HG02623 (cell line): Measurements from ENCODE around the gene EHBP1.

Experiments
- ATAC-seq: cut with Tn5 transposase; IDR thresholded peaks from one replicate; pipeline ENCODE4 v1.9.1; 2021; ENCODE audit warnings: moderate library complexity; ENCODE audit not compliant: unreplicated experiment

The EHBP1 gene

GRCh38 chr2:62812921-62813825 lies 107.7 kb downstream of the EHBP1 start:
- ATAC-seq = no peak

DNA sequence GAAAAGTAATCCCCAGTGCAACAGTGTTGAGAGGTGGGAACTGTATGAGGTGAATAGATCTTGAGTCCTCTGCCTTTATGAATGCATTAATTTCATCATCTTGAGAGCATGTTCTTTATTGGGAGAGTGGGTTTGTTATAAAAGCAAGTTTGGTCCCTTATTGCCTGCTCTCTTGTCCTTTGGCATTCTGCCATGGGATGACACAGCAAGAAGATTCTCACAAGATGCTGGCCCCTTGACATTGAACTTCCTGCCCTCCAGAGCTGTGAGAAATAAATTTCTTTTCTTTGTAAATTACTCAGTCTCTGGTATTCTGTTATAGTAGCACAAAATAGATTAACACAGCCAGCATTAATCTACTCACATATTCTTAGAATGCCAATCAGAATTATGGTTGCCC lies 108.6 kb downstream of the EHBP1 start:
- no peak for ATAC-seq

- no peak for ATAC-seq
These were observed 111.8 kb downstream of the EHBP1 start for GRCh38 chr2:62817348-62817747.

GRCh38 chr2:62817995-62818713 lies 112.6 kb downstream of the EHBP1 start:
- ATAC-seq = no peak

- no peak for ATAC-seq
These were observed 117.0 kb downstream of the EHBP1 start for GRCh38 chr2:62822549-62822948.

- no peak for ATAC-seq
These were observed 118.9 kb downstream of the EHBP1 start for GRCh38 chr2:62824388-62824787.

DNA sequence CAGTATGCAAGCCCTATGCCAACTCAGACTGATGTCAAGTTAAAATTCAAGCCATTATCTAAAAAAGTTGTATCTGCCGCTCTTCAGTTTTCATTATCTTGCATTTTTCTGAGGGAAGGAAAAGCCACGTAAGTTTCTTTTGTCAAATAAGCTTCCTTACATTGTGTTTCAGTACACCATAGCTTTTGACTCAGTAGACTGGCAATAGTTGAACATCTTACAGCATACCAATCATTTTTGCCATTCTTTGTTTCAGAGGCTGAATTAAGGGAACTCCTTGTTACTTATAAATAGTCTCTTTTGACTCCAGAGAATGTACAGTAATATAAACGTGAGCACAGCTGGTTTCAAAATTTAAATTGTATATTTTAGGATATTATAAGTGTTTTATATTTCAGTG lies 120.6 kb downstream of the EHBP1 start:
- no peak for ATAC-seq

DNA sequence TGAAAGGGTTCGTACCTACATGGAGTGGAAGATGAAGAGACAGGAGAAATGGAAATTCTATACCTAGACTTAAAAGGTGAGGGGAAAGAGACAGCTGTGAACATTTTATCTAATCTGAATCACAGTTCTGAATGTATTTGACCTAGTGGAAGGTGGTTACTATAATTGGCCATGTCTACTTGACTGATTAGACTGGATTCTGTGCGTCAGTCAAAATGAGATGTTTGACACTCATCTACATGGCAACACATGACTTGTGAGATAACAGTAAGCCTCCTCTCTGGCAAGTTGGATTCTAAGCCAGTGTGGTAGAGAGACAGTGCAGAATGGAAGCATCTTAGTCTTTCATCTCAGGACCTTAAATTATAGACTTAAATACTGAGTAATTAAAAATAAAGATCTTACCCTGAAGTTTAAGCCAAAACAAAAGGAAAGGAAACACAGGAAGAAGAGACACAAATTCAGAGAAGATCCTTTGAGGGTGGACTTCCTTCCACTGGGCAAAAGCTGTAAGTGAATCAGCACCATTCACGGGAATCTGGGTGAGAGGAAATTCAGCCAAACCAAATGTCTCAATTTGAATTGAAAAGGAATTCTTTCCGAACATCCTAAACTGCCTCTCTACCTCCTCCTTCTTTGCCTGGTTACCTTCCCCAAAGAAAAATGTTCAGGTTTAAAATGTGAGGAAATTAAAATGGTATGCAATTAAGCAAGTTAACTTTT lies 121.6 kb downstream of the EHBP1 start:
- ATAC-seq = no peak

GRCh38 chr2:62831729-62832128 lies 126.2 kb downstream of the EHBP1 start:
- no peak for ATAC-seq

- ATAC-seq = no peak
These were observed 139.0 kb downstream of the EHBP1 start for GRCh38 chr2:62844311-62845090.

DNA sequence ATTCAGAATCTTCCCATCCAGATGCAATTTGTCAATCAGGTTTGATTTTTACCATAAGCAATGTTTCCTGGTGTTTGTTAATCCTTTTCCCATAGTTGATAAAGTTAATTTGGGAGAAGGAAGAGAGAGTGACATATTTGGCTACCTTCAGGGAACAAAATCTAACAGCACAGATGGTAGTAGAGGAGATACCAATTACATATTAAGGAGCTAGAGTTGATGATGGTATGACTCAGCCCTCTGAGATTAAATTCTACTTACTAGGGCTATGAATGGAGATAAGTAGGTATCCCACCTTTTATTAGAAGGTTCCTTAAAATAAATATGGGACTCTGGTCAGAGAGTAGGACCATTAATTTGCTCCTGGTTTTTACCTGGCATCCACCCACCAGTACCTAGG lies 139.7 kb downstream of the EHBP1 start:
- ATAC-seq = no peak

DNA sequence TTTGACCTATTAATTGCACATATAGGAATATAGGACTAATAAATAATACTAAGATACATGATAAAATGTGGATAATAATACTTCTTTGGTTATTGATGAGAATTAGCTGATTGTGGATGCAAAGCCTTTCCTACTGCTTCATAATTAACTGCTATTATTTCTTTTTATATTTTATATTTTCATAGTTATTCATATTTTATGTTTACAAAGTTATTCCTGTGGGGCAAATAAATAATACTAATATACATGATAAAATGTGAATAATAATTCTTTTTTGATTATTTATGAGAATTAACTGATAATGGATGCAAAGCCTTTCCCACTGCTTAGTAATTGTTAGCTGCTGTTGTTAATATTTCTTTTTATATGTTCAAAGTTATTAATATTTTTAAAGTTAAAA lies 146.7 kb downstream of the EHBP1 start:
- no peak for ATAC-seq

DNA sequence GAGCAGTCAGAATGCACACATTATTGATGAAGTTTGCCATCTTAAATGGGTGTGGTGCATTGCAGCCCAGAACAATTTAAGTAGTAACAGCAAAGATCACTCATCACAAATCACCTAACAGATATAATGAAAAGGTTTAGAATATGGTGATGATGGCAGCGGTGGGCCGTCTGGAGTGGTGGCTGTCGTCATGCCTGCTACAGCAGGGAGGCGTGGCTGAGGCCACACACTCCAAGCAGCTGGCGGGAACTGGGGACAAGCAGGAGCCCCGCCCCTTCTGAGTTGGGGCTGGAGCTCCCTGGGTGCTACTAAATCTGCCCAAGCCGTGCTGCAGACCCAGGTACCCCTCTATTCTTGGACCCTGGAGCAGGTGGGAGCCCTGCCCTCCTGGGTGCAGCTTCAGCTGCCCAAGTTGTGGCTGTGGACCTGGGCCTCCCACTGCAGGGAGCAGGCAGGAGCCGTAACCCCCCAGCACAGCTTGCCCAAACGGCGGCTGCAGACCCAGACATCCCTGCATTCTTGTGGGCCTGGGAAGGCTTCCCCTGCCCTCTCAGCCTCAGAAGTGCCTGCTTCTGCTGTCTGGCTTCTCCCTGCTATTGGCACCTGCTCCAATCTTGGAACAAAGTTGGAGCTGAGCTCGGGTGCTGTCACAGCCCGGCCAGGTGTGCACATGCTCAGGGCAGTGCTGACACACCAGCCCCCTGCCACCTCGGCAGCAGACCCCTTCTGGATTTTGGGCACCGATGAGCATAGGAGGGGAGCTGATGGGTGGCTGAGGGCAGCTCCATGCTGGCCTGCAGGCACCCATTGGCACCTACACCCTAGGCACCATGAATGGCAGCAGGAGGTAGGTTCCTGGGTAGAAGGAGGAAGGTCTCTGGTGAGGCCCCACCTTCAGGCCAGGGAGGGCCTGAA lies 149.3 kb downstream of the EHBP1 start:
- ATAC-seq = no peak

DNA sequence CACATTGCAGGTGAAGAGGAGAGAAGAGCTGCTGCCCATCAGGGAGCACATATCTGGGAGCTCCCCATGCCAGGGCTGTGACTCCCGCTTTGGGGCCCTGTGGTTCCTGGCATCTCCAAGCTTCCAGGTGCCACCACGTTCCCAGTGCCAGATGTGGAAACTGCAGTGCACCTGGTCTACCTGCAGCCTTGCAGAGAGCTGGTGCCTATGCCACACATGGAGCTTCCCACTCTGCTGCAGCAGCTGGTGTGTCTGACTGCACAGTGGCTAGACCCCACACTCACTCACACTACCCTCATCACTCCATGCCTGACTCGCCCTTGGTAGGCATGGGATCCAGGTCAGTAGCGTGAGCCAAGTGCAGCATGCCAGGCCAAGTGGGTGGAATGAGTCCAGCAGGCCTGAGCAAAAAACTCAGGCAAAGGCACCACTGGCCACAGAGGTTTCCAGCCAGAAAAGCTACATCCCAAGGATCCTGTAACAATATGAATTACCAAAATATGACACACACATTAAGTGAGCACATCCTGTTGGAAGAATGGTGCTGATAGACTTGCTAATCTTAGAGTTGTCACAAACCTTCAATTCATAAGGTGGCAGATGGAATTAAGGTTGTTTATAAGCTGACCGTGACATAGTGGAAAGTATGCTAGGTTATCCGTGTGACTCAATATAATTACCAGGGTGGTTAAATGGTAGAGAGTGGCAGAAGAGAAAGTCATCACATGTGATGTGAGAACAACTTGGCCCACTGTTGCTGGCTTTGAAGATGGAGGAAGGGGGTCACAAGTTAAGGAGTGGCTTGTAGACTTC lies 150.9 kb downstream of the EHBP1 start:
- no peak for ATAC-seq

DNA sequence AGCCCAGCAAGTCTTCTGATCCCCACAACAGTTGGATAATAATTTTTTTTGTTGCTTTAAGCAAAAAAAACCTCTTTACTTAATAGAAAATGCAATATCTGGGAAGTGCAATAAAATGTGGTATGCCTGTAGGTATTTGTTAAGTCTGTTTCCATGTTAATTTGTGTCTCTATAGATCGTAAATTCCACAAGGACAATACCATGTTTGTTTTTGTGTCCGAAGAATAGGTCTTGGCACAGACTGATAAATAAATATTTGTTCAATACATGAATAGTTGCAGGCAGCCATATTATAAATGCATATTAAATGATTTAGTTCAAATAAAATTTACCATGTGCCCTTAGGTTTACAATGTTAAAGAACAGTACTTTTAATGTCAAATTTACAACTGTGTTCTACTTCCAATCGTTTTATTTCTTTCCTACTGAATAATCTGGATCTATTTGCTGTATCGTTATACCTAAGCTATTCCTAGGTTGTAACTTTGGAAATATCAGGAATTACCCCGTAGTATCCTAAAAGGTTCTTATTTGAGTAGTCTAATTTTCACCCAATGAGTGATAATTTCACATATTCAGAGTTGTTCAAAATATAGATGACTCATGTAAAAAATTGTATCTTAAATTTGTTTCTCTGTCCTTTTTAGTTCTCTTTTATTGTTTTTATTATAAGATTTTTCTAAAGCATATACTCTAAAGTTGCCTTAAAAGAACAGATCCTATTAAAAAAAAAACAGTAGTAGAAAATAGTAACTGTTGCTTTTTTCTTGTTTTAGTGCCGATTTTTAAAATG lies 151.8 kb downstream of the EHBP1 start:
- no peak for ATAC-seq

DNA sequence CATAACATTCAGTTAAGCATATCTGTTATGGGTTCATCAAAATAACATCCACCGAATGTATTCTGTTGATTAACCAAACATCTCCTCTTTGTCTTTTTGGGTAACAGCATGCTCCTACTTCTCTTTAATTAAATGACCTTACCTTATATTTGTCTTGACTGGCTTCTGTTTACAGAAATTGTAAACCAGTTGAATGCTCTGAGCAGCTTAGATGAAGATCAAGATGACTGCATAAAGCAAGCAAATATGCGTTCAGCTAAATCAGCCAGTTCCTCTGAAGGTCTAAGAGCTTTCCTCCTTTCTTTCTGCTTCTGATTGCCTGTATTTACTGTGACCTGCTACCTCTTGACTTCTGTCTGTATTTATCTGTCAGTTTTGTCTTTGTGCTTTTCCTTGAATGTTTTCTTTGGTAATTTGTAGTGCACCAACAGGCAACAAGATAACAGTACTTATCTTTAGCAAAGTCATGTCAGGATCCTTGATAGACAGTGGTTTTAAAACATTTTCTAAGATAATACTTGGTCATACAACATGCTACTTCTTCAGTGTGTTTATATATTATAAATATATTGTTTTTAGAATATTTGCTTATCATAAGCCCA lies 152.8 kb downstream of the EHBP1 start:
- no peak for ATAC-seq

GRCh38 chr2:62868947-62869346 lies 163.4 kb downstream of the EHBP1 start:
- no peak for ATAC-seq

GRCh38 chr2:62870966-62871365 lies 165.5 kb downstream of the EHBP1 start:
- no peak for ATAC-seq
